B cell (primary cell): ENCODE results near the gene TLDC2. TPM values are rescaled to one million over a fixed set of nuclear protein-coding genes. Genes with fewer than 3 reads are reported as not detected.

Source experiments
- ATAC-seq: fragments of 200-7000 bp; cut with Tn5 transposase; one replicate; pipeline ENCODE4 v1.10.0; 2021; ENCODE audit warnings: low read depth, mild to moderate bottlenecking, moderate number of reproducible peaks, moderate library complexity
- CTCF ChIA-PET: fragments of 350-600 bp; sonication (Branson Sonifier 250); formaldehyde crosslinking; loops from one replicate; lab custom pipeline; 2021; ENCODE audit warnings: antibody characterized with exemption, inconsistent platforms; lab: Charles Lee
- POLR2A ChIA-PET: fragments of 350-600 bp; sonication (Branson Sonifier 250); formaldehyde crosslinking; loops from one replicate; lab custom pipeline; 2021; ENCODE audit warnings: antibody characterized with exemption; lab: Charles Lee
- DNase-seq: peaks from one replicate; pipeline ENCODE4 v3.0.0; 2013
- H2AFZ ChIP-seq: 2 replicates; pipeline ENCODE4 v1.6.1; 2012; ENCODE audit warnings: mild to moderate bottlenecking, low read depth, low read length; ENCODE audit not compliant: insufficient read depth, poor library complexity, severe bottlenecking
- H3K27ac ChIP-seq, 2 donors: 1 replicate in 1 of 2; 2 replicates in 1 of 2; pipeline ENCODE4 v1.5.1; 2012 to 2013; ENCODE audit warnings: low read length in 2 of 2, mild to moderate bottlenecking in 2 of 2, moderate library complexity in 1 of 2
- H3K27me3 ChIP-seq, 4 experiments: fragments of 200-600 bp in 1 of 4; sonication (generic) in 1 of 4; replicated peaks in 1 of 4; 1 replicate in 2 of 4; 2 replicates in 2 of 4; pipeline versions ENCODE4 v1.6.1 to v1.7.0; 2013 to 2016; ENCODE audit warnings: low read length in 3 of 4, mild to moderate bottlenecking in 2 of 4, mixed read lengths in 1 of 4, moderate library complexity in 1 of 4; ENCODE audit not compliant: insufficient read depth in 4 of 4, control insufficient read depth in 3 of 4; ENCODE audit errors: control extremely low read depth in 1 of 4
- H3K36me3 ChIP-seq, 2 experiments: replicated peaks in 1 of 2; 1 replicate in 1 of 2; 2 replicates in 1 of 2; pipeline versions ENCODE4 v1.6.1 to v1.7.1; 2013; ENCODE audit warnings: low read length in 1 of 2; ENCODE audit not compliant: insufficient read depth in 2 of 2, control insufficient read depth in 1 of 2; ENCODE audit errors: control extremely low read depth in 1 of 2, extremely low read depth in 1 of 2
- H3K4me1 ChIP-seq, 2 donors: fragments of 200-600 bp in 1 of 2; sonication (generic) in 1 of 2; 1 replicate in 1 of 2; 2 replicates in 1 of 2; pipeline versions ENCODE4 v1.5.1 to v1.6.1; 2013 to 2017; ENCODE audit warnings: low read length in 2 of 2; ENCODE audit not compliant: control insufficient read depth in 2 of 2, insufficient read depth in 2 of 2
- H3K4me2 ChIP-seq: replicated peaks from 2 replicates; pipeline ENCODE3; 2012; ENCODE audit warnings: mild to moderate bottlenecking, low read depth, low read length; ENCODE audit not compliant: poor library complexity, severe bottlenecking
- H3K4me3 ChIP-seq, 5 experiments: fragments of 200-600 bp in 1 of 5; sonication (generic) in 1 of 5; 1 replicate in 3 of 5; 2 replicates in 2 of 5; pipeline versions ENCODE4 v1.5.1 to v1.7.0; 2011 to 2016; ENCODE audit warnings: low read length in 4 of 5, mild to moderate bottlenecking in 4 of 5, low read depth in 2 of 5, control low read depth in 1 of 5, moderate library complexity in 1 of 5; ENCODE audit not compliant: insufficient read depth in 1 of 5; ENCODE audit errors: control extremely low read depth in 1 of 5, extremely low read depth in 1 of 5
- H3K79me2 ChIP-seq: fragments of 200-600 bp; sonication (generic); one replicate; pipeline ENCODE4 v1.6.0; 2016; ENCODE audit warnings: low read length; ENCODE audit not compliant: control insufficient read depth, insufficient read depth
- H3K9ac ChIP-seq: fragments of 200-600 bp; sonication (generic); 2 replicates; pipeline ENCODE4 v1.6.1; 2017; ENCODE audit warnings: mild to moderate bottlenecking, low read length, moderate library complexity
- H3K9me3 ChIP-seq, 3 donors: one replicate each; pipeline versions ENCODE4 v1.6.1 to v1.7.1; 2013; ENCODE audit warnings: low read length in 2 of 3; ENCODE audit not compliant: control insufficient read depth in 2 of 3, insufficient read depth in 1 of 3; ENCODE audit errors: control extremely low read depth in 1 of 3
- H4K20me1 ChIP-seq: 2 replicates; pipeline ENCODE4 v1.6.0; 2012; ENCODE audit warnings: mild to moderate bottlenecking, low read length; ENCODE audit not compliant: insufficient read depth, control insufficient read depth, poor library complexity, severe bottlenecking
- H3K27ac Mint-ChIP-seq: one replicate; pipeline ENCODE4 v1.8.0; 2021; ENCODE audit warnings: mixed read lengths
- H3K27me3 Mint-ChIP-seq: one replicate; pipeline ENCODE4 v1.8.0; 2021; ENCODE audit warnings: mixed read lengths
- H3K4me1 Mint-ChIP-seq: one replicate; pipeline ENCODE4 v1.8.0; 2021; ENCODE audit warnings: mixed read lengths
- H3K4me3 Mint-ChIP-seq: one replicate; pipeline ENCODE4 v1.8.0; 2021; ENCODE audit warnings: mixed read lengths
- H3K9me3 Mint-ChIP-seq: one replicate; pipeline ENCODE4 v1.8.0; 2022; ENCODE audit warnings: mixed read lengths; ENCODE audit not compliant: insufficient read depth
- CTCF ChIP-seq: fragments of 200-600 bp; IDR thresholded peaks from one replicate; pipeline ENCODE4 v1.8.0; 2022; ENCODE audit warnings: antibody characterized with exemption, mild to moderate bottlenecking
- EZH2 ChIP-seq: IDR thresholded peaks from 2 replicates; pipeline ENCODE4 v1.6.1; 2012; ENCODE audit warnings: borderline replicate concordance, low read depth, mild to moderate bottlenecking, moderate library complexity, low read length; ENCODE audit not compliant: insufficient read depth, poor library complexity, severe bottlenecking
- WGBS: methylation state at CpG from one replicate; pipeline ENCODE4 v1.1.5; 2013; ENCODE audit warnings: missing lambda C conversion rate; ENCODE audit not compliant: insufficient coverage; 5-methylcytosine and 5-hydroxymethylcytosine counted together
- intact Hi-C: fragments of 100-400 bp; cut with micrococcal nuclease; formaldehyde crosslinking; loops from one replicate; pipeline ENCODE4 v1.10.0; 2022
- polyA plus RNA-seq: library from polyadenylated mRNA; depleted of rRNA; stranded (reverse); fragments of >200 nt; gene quantifications from 2 replicates; pipeline ENCODE4 v1.2.3, GENCODE V29; 2012
- total RNA-seq, 2 donors: library from RNA; stranded (reverse); fragments of 120-200 nt in 1 of 2; gene quantifications; 1 replicate in 1 of 2; 2 replicates in 1 of 2; pipeline versions ENCODE4 v1.2.3 to v1.2.4, GENCODE V29; 2013 to 2022

Gene TLDC2
- total and polyA plus RNA-seq, 2 donors (not counting 1 experiment from before 2014, with no cell fraction given), result 0.13 TPM; not detected in 1

GRCh38 chr20:36927704-36928103 lies 51.8 kb downstream of the TLDC2 start:
- H3K4me1 ChIP-seq, result peaks cover 3 to 4% of the 10 kb centered on the region in 2 donors
- H3K27me3 ChIP-seq, result no peaks in the 10 kb centered on the region
- no peak overlapping the region for H3K9ac ChIP-seq
- no peak overlapping the region for H3K4me3 ChIP-seq
- TF ChIP-seq EZH2 (no peak), CTCF (no peak)
- no peak overlapping the region for H3K4me2 ChIP-seq
- ChIA-PET CTCF (interaction anchor here (0.6 kb wide), 1 partner anchor 1523 kb away, joined by 5 read pairs; no protein-coding TSS in a partner anchor), POLR2A (no interaction called here)
- DNase-seq (no peak), ATAC-seq (no peak)
- no peaks in the 10 kb centered on the region for H4K20me1 ChIP-seq
- no peak overlapping the region for H3K27ac Mint-ChIP-seq
- no peaks in the 10 kb centered on the region for H3K27me3 Mint-ChIP-seq
- intact Hi-C loops, result no loop called here
- no peaks in the 10 kb centered on the region for H3K9me3 Mint-ChIP-seq
- H3K36me3 ChIP-seq, result peaks cover 2 to 34% of the 10 kb centered on the region in 2 experiments
- WGBS, result 100% methylated on average over 1 of the region's 1 CpG
- peaks cover 8% of the 10 kb centered on the region for H3K4me1 Mint-ChIP-seq
- H2AFZ ChIP-seq, result no peak overlapping the region
- H3K27ac ChIP-seq, result no peak overlapping the region
- H3K9me3 ChIP-seq, result no peaks in the 10 kb centered on the region
- H3K4me3 Mint-ChIP-seq, result no peak overlapping the region
- H3K79me2 ChIP-seq, result no peaks in the 10 kb centered on the region

- H3K27me3 Mint-ChIP-seq, result no peaks in the 10 kb centered on the region
- Histone ChIP-seq H3K4me2 (no peak overlapping the region), H3K27me3 (no peaks in the 10 kb centered on the region), H3K79me2 (no peaks in the 10 kb centered on the region), H3K36me3 (peaks cover 3 to 36% of the 10 kb centered on the region in 2 experiments), H3K27ac (no peak overlapping the region), H3K4me3 (no peak overlapping the region), H3K9me3 (no peaks in the 10 kb centered on the region), H4K20me1 (no peaks in the 10 kb centered on the region), H3K4me1 (peaks cover 3 to 4% of the 10 kb centered on the region in 2 donors), H2AFZ (no peak overlapping the region), H3K9ac (no peak overlapping the region)
- no peak for DNase-seq
- WGBS, result 100% methylated on average over 3 of the region's 6 CpGs
- H3K27ac Mint-ChIP-seq, result no peak overlapping the region
- TF ChIP-seq EZH2 (no peak), CTCF (no peak)
- ATAC-seq, result no peak
- H3K9me3 Mint-ChIP-seq, result no peaks in the 10 kb centered on the region
- ChIA-PET POLR2A (no interaction called here), CTCF (interaction anchor here (0.7 kb wide), 1 partner anchor 93 kb away, joined by 3 read pairs; no protein-coding TSS in a partner anchor)
- H3K4me1 Mint-ChIP-seq, result peaks cover 8% of the 10 kb centered on the region
- intact Hi-C loops, result no loop called here
- no peak overlapping the region for H3K4me3 Mint-ChIP-seq
Observed at GRCh38 chr20:36929290-36929689, 53.4 kb downstream of the TLDC2 start.
